Measurements from ENCODE around the gene LYPLA2.

The LYPLA2 gene

DNA sequence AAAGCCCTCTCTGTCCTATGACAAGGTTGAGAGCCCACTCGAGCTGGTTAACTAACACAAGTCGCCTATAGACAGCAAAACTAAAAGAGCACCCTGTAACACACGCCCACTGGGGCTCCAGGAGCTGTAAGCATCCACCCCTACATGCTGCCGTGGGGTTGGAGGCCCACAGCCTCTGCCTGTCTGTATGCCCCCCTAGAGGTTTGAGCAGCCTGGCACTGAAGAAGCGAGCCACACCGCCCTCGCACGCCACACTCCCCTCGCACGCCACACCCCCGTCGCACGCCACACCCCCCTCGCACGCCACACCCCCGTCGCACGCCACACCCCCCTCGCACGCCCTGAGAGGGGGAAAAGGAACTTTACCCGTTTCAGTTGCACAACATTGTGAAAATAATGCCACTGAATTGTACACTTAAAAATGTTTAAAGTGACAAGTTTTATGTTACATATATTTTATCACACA lies 47.5 kb downstream of the LYPLA2 start:
- DNase-seq, result peak; percentile 84

GRCh38 chr1:23843644-23844043 lies 52.7 kb downstream of the LYPLA2 start:
- no peak for DNase-seq
